ENCODE data around the gene CAPN14.
A peak's percentile ranks its signal among the peaks of the same experiment; 100 is the strongest.
"Not testable (repeated sequence)": the region's sequence is repeated elsewhere in the genome, so short reads cannot be mapped to it uniquely, and the experiment has no call there.

Gene CAPN14

GRCh38 chr2:31199206-31199605 is 18.1 kb downstream of the CAPN14 start:
- DNase-seq = no peak

DNA sequence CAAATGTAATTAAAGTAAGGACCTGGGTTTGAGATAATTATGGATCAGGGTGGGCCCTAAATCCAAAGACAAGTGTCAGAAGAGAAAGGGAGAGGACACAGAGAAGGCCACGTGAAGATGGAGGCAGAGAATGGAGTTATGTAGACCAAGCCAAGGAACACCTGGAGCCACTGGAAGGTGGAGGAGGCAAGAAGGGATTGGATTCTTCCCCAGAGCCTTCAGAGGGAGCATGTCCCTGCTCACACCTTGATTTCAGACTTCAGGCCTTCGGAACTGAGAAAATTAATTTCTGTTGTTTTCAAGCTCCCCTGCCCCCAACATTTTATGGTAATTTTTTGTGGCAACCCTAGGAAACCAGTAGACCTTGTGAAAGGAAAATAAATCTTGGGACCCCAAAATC is 19.6 kb downstream of the CAPN14 start:
- no peak for DNase-seq

- DNase-seq = no peak
These were observed 20.1 kb downstream of the CAPN14 start for GRCh38 chr2:31197166-31197565.

DNA sequence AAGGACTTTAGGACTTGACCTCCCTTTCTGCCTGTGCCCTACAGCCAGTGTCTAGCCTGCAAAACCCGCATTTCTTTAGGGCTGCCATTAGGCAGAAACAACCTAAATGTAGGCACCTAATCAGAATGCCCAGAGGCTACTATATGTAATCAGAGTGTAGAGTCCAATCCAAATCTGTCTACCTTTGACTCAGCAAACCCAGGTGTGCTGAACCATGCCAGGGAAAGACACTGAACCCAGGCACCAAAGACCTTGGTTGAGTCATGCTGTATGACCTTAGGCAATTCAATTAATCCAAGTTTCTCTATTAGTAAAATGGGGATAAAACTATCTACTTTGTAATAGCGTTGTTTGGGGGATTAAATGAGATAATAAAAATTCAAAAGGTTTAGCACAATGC is 20.7 kb downstream of the CAPN14 start:
- DNase-seq = no peak

DNA sequence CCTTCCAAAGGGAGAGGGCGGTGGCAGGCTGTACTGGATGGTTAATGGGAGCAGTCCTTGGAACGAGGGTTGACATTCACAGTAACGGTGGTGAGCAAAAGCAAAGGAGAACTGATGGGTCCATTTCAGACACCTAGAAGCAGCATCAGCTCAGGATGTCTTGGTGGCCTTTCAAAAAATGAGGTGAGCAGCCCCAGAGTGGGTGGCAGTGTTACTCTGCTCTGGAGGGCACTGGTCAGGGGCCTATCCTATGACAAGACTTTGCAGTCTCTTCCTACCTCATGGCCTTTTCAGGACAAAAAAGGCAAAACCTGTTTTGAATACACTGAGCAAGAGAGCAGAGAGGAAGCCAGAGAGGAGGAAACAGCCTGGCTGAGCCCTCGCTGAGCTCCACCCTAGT is 23.5 kb downstream of the CAPN14 start:
- no peak for DNase-seq

- DNase-seq = no peak
These were observed 24.4 kb downstream of the CAPN14 start for GRCh38 chr2:31192851-31193392.

- no peak for DNase-seq
These were observed 24.9 kb downstream of the CAPN14 start for GRCh38 chr2:31192396-31192795.

- no peak for DNase-seq
These were observed 25.4 kb downstream of the CAPN14 start for GRCh38 chr2:31191931-31192330.

DNA sequence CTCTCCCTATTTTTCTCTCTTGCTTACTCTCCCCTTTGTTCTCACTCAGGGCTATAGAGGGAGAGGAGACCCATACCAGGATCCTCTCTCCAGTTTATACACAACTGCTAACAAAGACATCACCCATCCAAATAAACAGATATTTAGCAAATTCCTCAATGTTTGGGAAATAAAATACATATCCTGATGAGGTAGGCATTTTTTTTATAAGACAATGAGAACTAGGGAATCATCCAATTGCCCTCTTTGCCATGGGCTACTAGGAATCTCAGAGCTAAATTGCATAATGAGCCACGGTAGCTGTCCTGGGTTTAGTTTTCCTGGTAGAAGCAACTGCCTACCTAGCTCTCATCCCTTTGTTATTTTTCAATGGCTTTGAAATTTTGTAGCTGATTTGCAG is 27.1 kb downstream of the CAPN14 start:
- no peak for DNase-seq

DNA sequence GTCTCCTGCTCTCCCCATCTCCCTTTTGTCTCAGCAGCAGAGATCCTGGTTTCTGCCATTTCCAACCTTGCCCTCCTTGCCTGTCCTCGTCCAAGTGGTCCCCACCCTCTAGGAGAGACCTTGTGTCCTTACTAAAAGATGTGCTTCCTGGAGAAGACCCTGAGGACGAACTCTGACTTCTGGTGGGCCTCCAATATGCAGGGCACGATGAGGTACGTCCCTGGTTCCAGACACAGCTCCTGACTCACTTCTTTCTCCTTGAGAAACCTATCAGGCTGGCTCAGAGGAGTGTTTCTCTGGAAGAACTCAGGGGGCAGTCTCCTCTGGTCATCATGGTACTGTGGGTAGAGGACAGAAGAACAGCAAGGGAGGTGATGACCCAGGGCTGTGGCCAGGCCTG is 28.2 kb downstream of the CAPN14 start:
- DNase-seq = no peak

DNA sequence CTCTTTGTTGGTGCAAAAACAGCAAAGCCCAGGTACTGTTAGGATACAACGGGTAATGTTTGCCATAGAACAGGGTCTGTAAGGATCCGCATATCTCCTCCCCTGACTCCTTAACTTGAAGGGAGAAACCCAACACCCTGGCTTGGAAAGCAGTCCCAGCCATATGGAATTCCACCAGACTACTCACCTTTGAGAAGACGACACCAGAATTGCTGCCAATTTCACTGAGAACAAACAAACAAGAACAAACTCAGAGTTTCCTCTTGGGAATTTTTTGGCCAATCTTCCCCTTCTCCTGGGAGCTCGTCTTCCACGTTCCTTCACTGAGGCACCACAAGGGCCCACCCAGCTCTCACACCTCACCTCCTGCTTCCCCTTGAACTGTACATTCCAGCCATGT is 29.2 kb downstream of the CAPN14 start:
- no peak for DNase-seq

GRCh38 chr2:31187166-31187565 is 30.1 kb downstream of the CAPN14 start:
- DNase-seq = no peak

GRCh38 chr2:31183973-31184372 is 33.3 kb downstream of the CAPN14 start:
- not testable (repeated sequence) for DNase-seq

GRCh38 chr2:31176742-31177141 is 40.6 kb downstream of the CAPN14 start:
- no peak for DNase-seq

DNA sequence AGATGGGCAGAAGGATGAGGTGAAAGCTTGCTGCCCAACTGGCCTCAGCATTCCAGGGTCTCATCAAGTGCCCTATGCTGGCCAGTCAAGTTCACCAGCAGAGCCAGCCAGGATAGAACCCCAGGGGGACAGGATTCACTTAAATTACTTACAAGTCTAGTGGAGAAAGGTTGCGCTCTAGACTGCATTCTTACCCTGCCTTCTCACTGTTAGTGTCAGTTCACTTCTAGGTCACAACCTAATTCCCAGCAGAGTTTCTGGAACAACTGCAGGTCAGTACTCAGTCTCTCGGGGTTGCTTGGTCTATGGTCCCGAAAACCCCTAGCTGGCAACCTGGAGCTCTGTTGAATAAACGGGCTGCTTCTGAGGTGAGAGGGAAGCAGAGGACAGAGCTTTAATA is 46.2 kb downstream of the CAPN14 start:
- DNase-seq = no peak

GRCh38 chr2:31170071-31170698 is 47.1 kb downstream of the CAPN14 start:
- DNase-seq = peak in 56 of 58 donors; percentile 3 to 79 (median 36)

DNA sequence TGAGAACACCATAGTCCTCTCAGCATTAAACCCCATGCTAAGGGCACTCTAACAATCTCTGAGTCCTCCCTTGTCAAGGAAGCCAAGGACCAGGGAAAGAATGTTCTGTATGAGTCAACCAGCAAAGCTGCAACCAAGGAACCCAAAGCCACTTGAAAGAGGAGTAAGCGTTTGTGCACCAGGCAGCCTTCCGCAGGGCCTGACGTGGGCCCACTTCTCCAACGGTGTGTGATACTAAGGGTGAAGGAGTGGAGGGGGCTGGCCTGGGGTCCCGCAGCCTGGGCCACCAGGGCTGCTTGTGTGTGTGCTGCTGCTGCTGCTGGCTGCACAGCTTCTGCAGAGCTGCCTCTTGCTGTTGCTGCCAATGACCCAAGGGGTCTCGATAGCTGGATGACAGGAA is 49.0 kb downstream of the CAPN14 start:
- DNase-seq = no peak

- no peak for DNase-seq
These were observed 50.4 kb downstream of the CAPN14 start for GRCh38 chr2:31166925-31167324.

DNA sequence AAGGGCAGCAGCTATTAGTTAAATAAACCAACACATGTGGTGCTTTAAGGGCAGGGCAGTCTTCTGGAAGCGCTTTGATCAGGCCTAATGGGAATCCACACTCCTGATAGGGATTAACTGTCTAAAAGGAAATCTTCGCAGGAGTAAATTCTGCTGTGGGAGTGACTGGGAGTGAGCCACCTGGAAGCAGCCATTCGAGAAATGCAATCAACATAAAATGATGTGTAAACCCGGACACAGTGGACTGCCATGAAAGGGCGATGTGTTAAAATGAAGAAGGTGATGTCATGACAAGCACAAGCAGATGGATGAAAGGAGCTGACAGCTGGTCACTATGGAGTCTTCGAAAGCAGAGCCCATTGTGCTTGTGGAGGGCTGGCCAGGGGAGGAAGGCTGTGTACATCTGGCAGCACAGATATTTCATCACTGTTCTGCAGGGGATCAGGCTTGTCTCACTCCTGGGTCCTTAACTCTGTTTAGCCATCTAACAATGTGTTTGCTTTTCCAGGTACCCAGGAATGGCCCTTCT is 54.2 kb downstream of the CAPN14 start:
- no peak for DNase-seq

GRCh38 chr2:31161637-31162036 is 55.7 kb downstream of the CAPN14 start:
- no peak for DNase-seq

DNA sequence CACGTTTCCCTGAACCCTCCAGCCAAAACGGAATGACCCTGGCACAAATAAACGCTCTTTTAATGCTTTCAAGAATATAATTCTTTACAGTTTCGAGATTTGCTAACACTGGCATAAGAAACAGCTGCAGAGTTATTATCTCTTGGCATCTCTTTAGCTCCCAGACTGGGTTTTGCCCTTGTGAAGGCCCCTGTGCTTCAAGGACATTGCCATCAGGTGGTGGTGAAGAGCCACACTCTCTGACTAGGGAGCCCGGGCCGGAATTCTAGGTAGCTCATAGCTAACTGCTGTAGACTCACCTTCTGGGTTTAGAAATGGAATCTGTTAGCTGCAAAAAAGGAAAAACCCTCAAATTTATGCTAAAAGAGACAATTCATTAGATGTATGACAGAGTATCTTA is 65.8 kb downstream of the CAPN14 start:
- DNase-seq = no peak

GRCh38 chr2:31150120-31150670 is 67.1 kb downstream of the CAPN14 start:
- no peak for DNase-seq

DNA sequence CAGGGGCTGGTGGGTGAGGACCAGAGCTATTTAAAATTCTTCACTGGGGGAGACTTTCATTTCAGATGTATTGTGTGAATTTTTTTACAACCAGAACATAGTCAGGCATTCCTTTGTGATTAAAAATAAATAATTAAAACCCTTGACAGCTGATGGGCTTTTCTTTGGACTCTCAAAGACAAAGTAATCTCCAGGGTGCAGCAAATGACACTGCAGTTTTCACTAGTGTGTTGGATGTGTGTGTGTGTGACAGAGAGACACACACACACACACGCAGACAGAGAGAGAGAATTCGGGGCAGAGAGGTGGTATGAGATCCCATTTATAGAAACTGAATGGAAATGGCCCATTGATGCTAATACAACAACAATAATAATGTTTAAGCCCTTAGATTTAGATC is 68.8 kb downstream of the CAPN14 start:
- DNase-seq = no peak
